VCaP (cell line): Measurements from ENCODE around the gene GAGE12H.

Experiments used
- H3K27ac ChIP-seq: fragments of 450-650 bp; 2 replicates; pipeline ENCODE4 v1.5.1; 2017
- CTCF ChIP-seq: fragments of 450-650 bp; conservative IDR thresholded peaks from 2 replicates; pipeline ENCODE4 v1.5.1; 2017; ENCODE audit warnings: mild to moderate bottlenecking, moderate library complexity

GAGE12H gene

GRCh38 chrX:49627086-49627777, 47.5 kb downstream of the GAGE12H start:
- no peak overlapping the region for H3K27ac ChIP-seq
- no peak for TF ChIP-seq CTCF
